HCT116 (cell line): ENCODE results near the gene HUS1B. TPM values are rescaled to one million over a fixed set of nuclear protein-coding genes. Genes with fewer than 3 reads are reported as not detected.

ENCODE experiments used
- ATAC-seq: fragments of 200-7000 bp; cut with Tn5 transposase; 2 replicates; pipeline ENCODE4 v1.9.1; 2020; ENCODE audit warnings: mild to moderate bottlenecking, moderate library complexity
- BruUV-seq: library from RNA; stranded (reverse); fragments of 400-500 nt; replicated peaks from 2 replicates; lab custom pipeline; 2021; lab: Mats Ljungman, UMichigan
- CTCF ChIA-PET: fragments of 300-600 bp; sonication (Branson Sonifier 250); formaldehyde crosslinking; loops from one replicate; lab custom pipeline; 2021; ENCODE audit warnings: antibody characterized with exemption; lab: Charles Lee
- POLR2A ChIA-PET: fragments of 300-600, 350-600 bp; sonication (Branson Sonifier 250); formaldehyde crosslinking; loops from one replicate; lab custom pipeline; 2021; ENCODE audit warnings: antibody characterized with exemption; lab: Charles Lee
- RAD21 ChIA-PET, 2 experiments: fragments of 300-600 bp; sonication (Branson Sonifier 250); formaldehyde crosslinking; loops; one replicate each; lab custom pipeline; 2023; ENCODE audit warnings: low total read pairs in 2 of 2; ENCODE audit not compliant: uncharacterized antibody in 2 of 2, unreplicated experiment in 2 of 2, low non-redundant PET in 1 of 2; lab: Charles Lee
- DNase-seq: peaks from one replicate; pipeline ENCODE4 v3.0.0-alpha.2; 2010; ENCODE audit warnings: low read depth, low spot score
- H2AFZ ChIP-seq: fragments of 200-600 bp; shearing (Covaris generic), sonication (generic); 2 replicates; pipeline ENCODE4 v1.6.1; 2017; ENCODE audit warnings: low read depth, mixed run types, mixed read lengths, antibody characterized with exemption, low read length; ENCODE audit not compliant: poor library complexity, severe bottlenecking
- H3K27ac ChIP-seq: 2 replicates; pipeline ENCODE4 v1.5.1; 2012; ENCODE audit warnings: low read depth, low read length
- H3K27me3 ChIP-seq: fragments of 200-600 bp; sonication (generic); 2 replicates; pipeline ENCODE4 v1.6.1; 2016; ENCODE audit warnings: mixed run types, low read length, mixed read lengths; ENCODE audit not compliant: insufficient read depth
- H3K36me3 ChIP-seq, 2 experiments: fragments of 200-500 bp in 1 of 2; fragments of 200-600 bp in 1 of 2; sonication (Bioruptor generic) in 1 of 2; sonication (generic) in 1 of 2; 2 replicates each; pipeline versions ENCODE4 v1.5.1 to v1.6.1; 2014 to 2016; ENCODE audit warnings: low read length in 2 of 2, inconsistent platforms in 1 of 2, mixed read lengths in 1 of 2, mixed run types in 1 of 2; ENCODE audit not compliant: insufficient read depth in 2 of 2, control insufficient read depth in 1 of 2
- H3K4me1 ChIP-seq, 2 experiments: fragments of 200-600 bp in 1 of 2; sonication (generic) in 1 of 2; 2 replicates each; pipeline versions ENCODE4 v1.5.1 to v1.6.1; 2012 to 2017; ENCODE audit warnings: low read length in 2 of 2, inconsistent platforms in 1 of 2, mild to moderate bottlenecking in 1 of 2, mixed read lengths in 1 of 2, mixed run types in 1 of 2, moderate library complexity in 1 of 2; ENCODE audit not compliant: insufficient read depth in 2 of 2, control insufficient read depth in 1 of 2
- H3K4me2 ChIP-seq: fragments of 200-600 bp; sonication (generic); 2 replicates; pipeline ENCODE4 v1.6.1; 2017; ENCODE audit warnings: mixed run types, low read length, mixed read lengths
- H3K4me3 ChIP-seq, 2 experiments: fragments of 200-600 bp in 1 of 2; sonication (generic) in 1 of 2; replicated peaks in 1 of 2; 2 replicates each; pipeline ENCODE4 v1.5.1; 2011 to 2016; ENCODE audit warnings: low read length in 2 of 2, control low read depth in 1 of 2, low read depth in 1 of 2, mild to moderate bottlenecking in 1 of 2, mixed read lengths in 1 of 2, mixed run types in 1 of 2
- H3K79me2 ChIP-seq: fragments of 200-600 bp; sonication (generic); 2 replicates; pipeline ENCODE4 v1.6.1; 2017; ENCODE audit warnings: mild to moderate bottlenecking, mixed run types, low read length, moderate library complexity, mixed read lengths; ENCODE audit not compliant: insufficient read depth
- H3K9ac ChIP-seq: fragments of 200-600 bp; sonication (generic); 2 replicates; pipeline ENCODE4 v1.6.1; 2016; ENCODE audit warnings: low read length, mixed read lengths
- H3K9me2 ChIP-seq: fragments of 200-600 bp; sonication (generic), shearing (Covaris generic); 2 replicates; pipeline ENCODE4 v1.6.1; 2017; ENCODE audit warnings: mixed run types, mild to moderate bottlenecking, moderate library complexity; ENCODE audit not compliant: insufficient read depth
- H3K9me3 ChIP-seq, 2 experiments: fragments of 200-500 bp in 1 of 2; fragments of 200-600 bp in 1 of 2; sonication (Bioruptor generic) in 1 of 2; sonication (generic) in 1 of 2; 2 replicates each; pipeline ENCODE4 v1.6.1; 2014 to 2017; ENCODE audit warnings: low read length in 2 of 2, mixed read lengths in 2 of 2, inconsistent platforms in 1 of 2, low read depth in 1 of 2, mild to moderate bottlenecking in 1 of 2, mixed run types in 1 of 2, moderate library complexity in 1 of 2; ENCODE audit not compliant: control insufficient read depth in 1 of 2, insufficient read depth in 1 of 2
- H4K20me1 ChIP-seq: fragments of 200-600 bp; sonication (generic), shearing (Covaris generic); 2 replicates; pipeline ENCODE4 v1.6.1; 2017; ENCODE audit warnings: mixed run types, mild to moderate bottlenecking, moderate library complexity; ENCODE audit not compliant: insufficient read depth
- ATF3 ChIP-seq: IDR thresholded peaks from 2 replicates; pipeline ENCODE4 v1.6.1; 2012
- CBX3 ChIP-seq: IDR thresholded peaks from 2 replicates; pipeline ENCODE4 v1.6.1; 2012; ENCODE audit warnings: low read depth
- CEBPB ChIP-seq: IDR thresholded peaks from 2 replicates; pipeline ENCODE4 v1.6.1; 2012; ENCODE audit warnings: low read depth
- EZH2 ChIP-seq: fragments of 200-600 bp; sonication (generic); IDR thresholded peaks from 2 replicates; pipeline ENCODE4 v1.6.1; 2017; ENCODE audit warnings: antibody characterized with exemption, mixed run types
- EZH2phosphoT487 ChIP-seq: fragments of 200-600 bp; IDR thresholded peaks from 2 replicates; pipeline ENCODE4 v1.6.1; 2018; ENCODE audit warnings: antibody characterized with exemption, borderline replicate concordance
- MAX ChIP-seq: IDR thresholded peaks from 2 replicates; pipeline ENCODE4 v1.6.1; 2012
- POLR2AphosphoS5 ChIP-seq: IDR thresholded peaks from 2 replicates; pipeline ENCODE4 v1.6.1; 2011; ENCODE audit warnings: mild to moderate bottlenecking, low read depth, low read length, moderate library complexity
- RAD21 ChIP-seq: IDR thresholded peaks from 2 replicates; pipeline ENCODE4 v1.6.1; 2012; ENCODE audit warnings: low read depth, mild to moderate bottlenecking
- REST ChIP-seq: IDR thresholded peaks from 2 replicates; pipeline ENCODE4 v1.6.1; 2012; ENCODE audit warnings: low read depth
- SP1 ChIP-seq: IDR thresholded peaks from 2 replicates; pipeline ENCODE4 v1.6.1; 2012; ENCODE audit warnings: low read depth
- TCF7L2 ChIP-seq: IDR thresholded peaks from 2 replicates; pipeline ENCODE4 v1.7.0; 2011; ENCODE audit warnings: borderline replicate concordance, inconsistent platforms; ENCODE audit not compliant: insufficient read depth, insufficient read length; ENCODE audit errors: extremely low read depth
- ZFX ChIP-seq: fragments of 450-650 bp; IDR thresholded peaks from 2 replicates; pipeline ENCODE4 v1.6.1; 2017
- intact Hi-C: fragments of 100-400 bp; cut with micrococcal nuclease; formaldehyde crosslinking; loops from 2 replicates; pipeline ENCODE4 v1.10.0; 2022
- total RNA-seq: library from RNA; stranded (reverse); gene quantifications from one replicate; pipeline ENCODE4 v1.2.1, GENCODE V29; 2021; ENCODE audit not compliant: unreplicated experiment

HUS1B gene
- total RNA-seq, 1 experiment from 2014 or later: 0.76 TPM

DNA sequence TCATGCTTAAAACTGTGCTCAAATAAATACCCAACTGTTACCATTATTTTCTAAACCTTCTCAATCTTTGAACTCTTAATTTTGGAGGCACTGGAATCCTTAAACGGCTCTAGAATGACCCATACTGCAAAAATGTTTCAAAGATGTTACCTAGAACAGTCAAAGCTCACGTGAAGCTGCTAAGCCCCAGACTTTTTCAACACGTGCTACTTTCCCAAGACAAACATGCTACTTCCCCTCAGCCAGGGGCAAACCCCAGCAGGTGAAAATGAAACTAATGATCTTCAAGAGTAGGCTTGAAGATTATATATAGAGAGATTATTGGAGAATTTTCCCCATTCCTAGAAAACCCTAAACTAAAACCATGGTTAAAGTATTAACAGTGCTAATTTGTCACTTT is 28.1 kb downstream of the HUS1B start:
- ATAC-seq (no peak), DNase-seq (no peak)
- Histone ChIP-seq H3K9ac (no peak overlapping the region), H2AFZ (no peak overlapping the region), H3K27ac (no peak overlapping the region), H3K4me1 (no peaks in the 10 kb centered on the region), H3K4me3 (no peak overlapping the region), H3K79me2 (no peaks in the 10 kb centered on the region), H4K20me1 (no peaks in the 10 kb centered on the region), H3K36me3 (0 out of 4 replicates have a peak, but pooled peaks cover 0 to 3% of the 10 kb centered on the region in 2 experiments), H3K9me3 (no peaks in the 10 kb centered on the region), H3K27me3 (no peaks in the 10 kb centered on the region), H3K9me2 (no peaks in the 10 kb centered on the region), H3K4me2 (no peak overlapping the region)
- ChIA-PET POLR2A (no interaction called here), CTCF (no interaction called here), RAD21 (no interaction called here)
- TF ChIP-seq POLR2AphosphoS5 (no peak), EZH2 (no peak), REST (no peak), MAX (no peak)
- no TSS peak for BruUV-seq
- intact Hi-C loops: loop anchor here (10.0 kb wide), 1 partner anchor 156 kb away; no protein-coding TSS in a partner anchor

- ChIA-PET POLR2A (no interaction called here), CTCF (no interaction called here), RAD21 (no interaction called here)
- no peaks in the 10 kb centered on the region for H3K4me1 ChIP-seq
- no peak for ATAC-seq
- TF ChIP-seq CEBPB: no peak
- TF ChIP-seq ZFX: no peak
- no peak for TF ChIP-seq ATF3
- no peak for TF ChIP-seq TCF7L2
- TF ChIP-seq SP1: no peak
- no peak for TF ChIP-seq EZH2phosphoT487
- no peak for TF ChIP-seq CBX3
- TF ChIP-seq RAD21: no peak
- TF ChIP-seq REST: no peak
- no peak overlapping the region for H3K27ac ChIP-seq
- H3K9me2 ChIP-seq: no peaks in the 10 kb centered on the region
- no peak overlapping the region for H3K9ac ChIP-seq
- H3K36me3 ChIP-seq: 0 out of 4 replicates have a peak, but pooled peaks cover 0 to 3% of the 10 kb centered on the region in 2 experiments
- H3K9me3 ChIP-seq: no peaks in the 10 kb centered on the region
- no peaks in the 10 kb centered on the region for H4K20me1 ChIP-seq
- no peaks in the 10 kb centered on the region for H3K27me3 ChIP-seq
- DNase-seq: no peak
- no peaks in the 10 kb centered on the region for H3K79me2 ChIP-seq
- H3K4me3 ChIP-seq: no peak overlapping the region
- no peak overlapping the region for H2AFZ ChIP-seq
- H3K4me2 ChIP-seq: no peak overlapping the region
- intact Hi-C loops: loop anchor here (10.0 kb wide), 1 partner anchor 159 kb away; no protein-coding TSS in a partner anchor
- no TSS peak for BruUV-seq
These were observed 30.7 kb downstream of the HUS1B start for GRCh38 chr6:626236-626635.
